ENCODE data around the gene TBC1D2B.
A peak's percentile ranks its signal among the peaks of the same experiment; 100 is the strongest.

Gene TBC1D2B

DNA sequence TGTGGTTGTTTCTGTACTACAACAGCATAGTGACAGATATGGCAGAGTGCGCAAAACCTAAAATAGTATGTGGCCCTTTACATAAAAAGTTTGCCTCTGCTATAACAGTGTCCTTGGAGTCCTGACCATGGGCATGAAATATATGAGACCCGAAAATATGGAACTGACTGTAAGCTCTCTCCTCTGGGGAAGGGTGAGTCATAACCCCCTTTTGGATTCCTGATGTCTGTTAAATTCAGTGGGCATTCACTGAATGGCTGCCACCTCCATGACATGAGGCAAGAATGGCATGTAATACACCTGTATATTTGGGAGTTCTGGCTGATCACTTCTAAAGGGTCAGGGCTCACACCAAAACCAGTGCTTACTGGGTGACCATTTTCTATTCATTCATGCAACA lies 6.1 kb downstream of the TBC1D2B start:
- no peak for DNase-seq

DNA sequence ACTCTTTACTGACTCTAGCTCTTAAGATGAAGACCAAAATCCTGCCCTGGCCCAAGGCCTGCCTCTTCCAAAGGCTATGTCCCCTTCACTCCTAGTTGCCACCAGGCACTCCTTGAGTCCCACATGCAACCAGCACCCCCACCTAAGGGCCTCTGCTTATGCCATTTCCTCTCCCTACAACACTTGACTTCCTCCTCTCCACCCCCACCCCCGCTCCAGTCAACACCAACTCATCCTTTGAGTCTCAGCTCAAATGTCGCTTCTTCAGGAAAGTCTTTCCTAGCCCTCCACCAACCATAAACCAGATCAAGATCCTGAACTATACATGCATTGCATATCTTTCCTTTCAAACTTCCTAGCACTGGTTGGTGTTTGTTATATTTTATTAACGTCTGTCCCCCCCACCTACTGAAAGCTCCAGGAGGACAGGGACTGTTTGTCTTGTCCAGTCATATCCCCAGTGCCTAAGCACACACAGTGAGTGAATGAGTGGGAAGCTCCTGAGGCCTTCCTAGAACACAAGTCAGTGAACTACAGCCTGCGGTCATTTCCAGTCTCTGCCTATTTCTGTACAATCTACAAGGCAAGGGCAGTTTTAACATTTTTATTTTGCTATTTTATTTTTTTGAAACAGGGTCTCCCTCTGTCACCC lies 7.3 kb downstream of the TBC1D2B start:
- DNase-seq = no peak

DNA sequence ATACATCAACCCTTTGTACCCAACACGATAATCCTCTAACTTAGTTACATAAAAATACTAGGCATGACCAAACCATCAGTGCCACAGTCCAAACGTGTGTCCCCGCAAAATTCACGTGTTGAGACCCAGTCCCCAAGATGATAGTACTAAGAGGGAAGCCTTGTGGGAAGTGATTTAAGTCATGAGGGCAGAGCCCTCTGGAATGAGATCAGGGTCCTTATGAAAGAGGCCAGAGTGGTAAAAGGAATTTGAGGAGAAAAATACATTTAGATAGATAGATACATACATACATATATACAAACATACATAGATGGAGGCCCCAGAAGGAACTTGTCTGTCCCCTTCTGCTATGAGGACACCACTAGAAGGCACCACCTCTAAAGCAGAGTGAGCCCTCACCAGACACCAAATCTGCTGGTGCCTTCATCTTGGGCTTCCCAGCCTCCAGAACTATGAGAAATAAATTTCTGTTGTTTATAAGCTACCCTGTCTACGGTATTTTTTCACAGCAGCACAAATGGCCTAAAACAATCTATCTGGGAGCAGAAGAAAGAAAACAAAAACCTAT lies 8.0 kb downstream of the TBC1D2B start:
- DNase-seq = no peak

DNA sequence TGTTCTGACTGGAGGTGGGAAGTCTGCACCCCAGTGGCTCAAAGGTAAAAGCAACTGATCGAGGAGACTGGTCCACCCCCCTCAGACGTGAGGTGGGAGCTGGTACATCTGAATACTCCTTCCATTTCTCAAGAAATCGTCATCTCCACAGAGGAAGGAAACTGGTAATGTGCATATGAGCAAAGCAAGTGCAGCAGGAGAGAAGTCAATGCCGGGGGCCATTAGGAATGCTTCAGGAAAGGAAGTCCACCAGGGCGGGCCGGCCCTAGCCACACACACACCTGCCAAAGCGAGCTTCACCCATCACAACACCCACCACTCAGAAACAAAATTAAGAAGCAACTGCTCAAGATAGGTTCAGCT lies 8.5 kb downstream of the TBC1D2B start:
- DNase-seq = no peak

DNA sequence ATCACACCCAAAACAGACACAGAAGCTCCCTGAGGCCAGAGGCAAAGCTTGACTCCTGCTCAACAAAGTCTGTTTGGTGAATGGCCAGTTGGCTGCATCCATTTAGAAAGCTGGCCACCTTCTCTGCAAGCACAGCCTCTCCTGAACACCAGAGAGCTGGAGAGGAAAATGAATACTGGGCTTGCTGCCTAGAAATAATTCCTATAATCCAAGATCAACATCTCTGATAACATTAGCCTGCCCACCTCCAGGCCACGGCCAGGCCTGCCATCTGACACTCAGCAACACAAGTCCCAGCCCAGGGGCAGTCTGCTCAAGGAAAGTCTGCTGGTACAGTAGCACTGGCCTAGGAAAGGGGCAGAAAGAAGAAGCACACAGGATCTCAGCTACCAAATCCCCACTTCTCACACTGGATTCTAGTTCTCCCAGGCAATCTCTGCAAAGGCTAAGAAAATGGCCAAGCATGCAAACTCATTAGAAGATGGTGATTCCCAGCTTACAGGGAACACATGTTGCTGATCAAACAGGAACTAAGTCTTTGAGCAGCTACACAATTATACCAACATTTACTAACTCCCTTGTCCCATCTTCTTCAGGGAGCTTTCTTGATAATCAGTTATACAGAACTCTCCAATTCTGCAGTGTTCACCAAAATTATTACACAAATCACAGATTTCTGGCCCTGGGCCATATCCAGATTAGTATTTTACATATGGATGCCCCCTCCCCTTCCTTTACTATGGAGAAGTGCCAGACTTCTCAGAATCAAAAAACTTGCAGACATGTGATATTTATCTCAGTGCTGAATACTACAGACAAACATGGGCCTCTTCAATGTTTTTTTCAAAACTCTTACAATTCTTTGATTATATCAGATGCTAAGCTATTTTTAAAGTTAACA lies 9.9 kb downstream of the TBC1D2B start:
- DNase-seq = peak; percentile 64

DNA sequence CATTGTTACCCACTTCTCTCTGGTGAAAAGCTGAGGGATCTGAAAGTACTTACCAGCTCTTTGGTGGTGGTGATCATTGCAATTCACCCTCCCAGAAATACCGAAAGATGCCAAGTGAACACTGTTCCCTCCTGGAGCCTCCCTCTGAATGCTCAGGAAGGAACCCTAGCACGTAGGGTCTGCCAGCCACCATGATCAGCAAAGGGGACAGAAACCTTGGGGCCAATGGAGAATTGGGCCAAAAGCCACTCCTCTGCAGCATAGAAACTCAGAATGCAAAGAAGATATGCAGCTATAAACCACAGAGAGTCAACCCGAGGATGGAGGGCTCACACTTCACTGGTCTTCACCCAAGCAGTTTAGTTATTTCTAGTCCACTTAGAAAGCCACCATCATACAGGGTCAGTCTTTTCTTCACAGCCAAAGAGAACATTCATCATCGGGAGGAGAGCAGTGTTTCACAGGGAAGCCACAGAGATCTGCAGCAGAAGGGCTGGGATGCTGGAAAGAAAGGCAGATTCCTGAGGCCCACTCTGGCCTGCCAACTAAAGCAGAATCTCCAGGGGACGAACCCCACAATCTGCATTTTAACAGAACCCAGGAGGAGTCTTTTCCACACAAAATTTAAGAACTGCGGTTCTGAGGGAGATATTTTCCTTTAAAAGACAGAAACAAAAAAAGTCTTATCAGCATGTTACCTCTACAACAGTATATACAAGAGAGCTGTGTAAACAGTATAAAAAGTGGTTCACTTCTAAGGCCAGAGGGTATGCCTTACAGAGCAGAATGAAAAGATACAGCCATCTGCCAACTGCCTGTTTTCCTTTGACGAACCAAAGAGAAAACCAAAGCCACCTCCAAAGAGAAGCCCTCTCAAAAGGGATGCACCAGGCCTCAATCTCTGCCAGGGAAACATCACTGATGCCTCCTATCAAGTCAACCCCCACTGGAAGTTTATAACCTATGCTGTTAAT lies 11.3 kb downstream of the TBC1D2B start:
- no peak for DNase-seq

DNA sequence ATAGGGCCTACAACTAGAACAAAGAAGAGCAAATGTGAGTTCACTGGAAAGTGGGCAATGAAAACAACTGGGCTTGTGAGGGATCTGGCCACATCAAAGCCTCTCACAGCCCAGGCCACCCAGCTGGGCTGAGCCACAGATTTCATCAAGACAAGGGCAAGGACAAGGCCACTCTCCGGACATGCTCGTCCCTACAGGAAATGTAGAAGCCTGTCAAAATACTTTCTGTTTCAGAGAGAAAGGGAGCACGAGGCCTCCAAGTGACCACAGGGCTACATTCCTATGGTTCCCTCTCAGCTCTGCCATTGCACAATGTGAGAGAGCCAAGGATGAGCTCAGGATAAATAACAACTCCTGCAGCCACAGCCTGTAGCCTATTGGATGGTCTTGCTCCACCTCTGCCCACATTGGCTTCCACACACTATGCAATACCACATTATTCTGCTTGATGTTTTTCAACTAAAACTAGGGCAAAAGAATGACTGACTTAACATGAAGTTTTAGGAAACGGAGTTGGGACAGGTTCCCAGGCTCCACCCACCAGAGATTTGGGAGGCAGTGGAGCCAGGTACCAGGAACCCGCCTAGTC lies 12.1 kb downstream of the TBC1D2B start:
- DNase-seq = peak; percentile 74

DNA sequence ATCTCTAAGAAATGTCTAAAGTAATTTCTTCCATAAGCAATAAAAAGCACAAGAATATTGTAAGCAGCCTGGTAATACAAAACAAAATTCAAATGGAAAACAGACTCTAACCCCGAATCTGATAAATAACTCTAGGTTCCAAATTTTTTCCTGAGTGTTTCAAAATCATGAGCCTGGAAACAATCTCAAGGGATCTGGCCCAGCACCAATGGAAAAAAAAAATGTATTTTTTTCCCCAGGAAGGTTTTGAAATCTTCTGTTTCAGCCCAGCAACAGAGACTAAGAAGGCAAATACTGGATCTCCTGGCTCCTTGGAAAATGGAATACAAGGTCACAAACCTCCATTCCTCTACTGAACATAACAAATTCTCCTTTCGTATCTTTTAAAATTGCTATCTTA lies 13.0 kb downstream of the TBC1D2B start:
- DNase-seq = no peak

DNA sequence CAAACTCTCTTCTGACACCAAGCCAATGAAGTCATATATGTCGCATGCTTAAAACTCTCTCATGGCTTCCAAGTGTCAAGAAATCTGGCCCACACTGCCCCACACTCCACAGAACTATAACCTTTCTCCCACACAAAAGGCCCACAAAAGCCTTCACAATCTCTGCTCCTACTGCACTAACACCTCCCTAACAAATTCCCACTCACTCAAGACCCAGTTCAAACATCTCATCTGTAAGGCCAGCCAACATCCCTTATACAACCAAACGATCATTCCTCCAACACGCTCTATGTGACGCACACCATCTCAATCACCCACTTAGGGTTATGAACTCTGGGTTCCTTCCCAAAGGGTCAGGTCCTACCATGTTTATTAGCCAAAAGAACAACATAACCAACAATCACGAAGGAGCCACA lies 13.5 kb downstream of the TBC1D2B start:
- DNase-seq = no peak

DNA sequence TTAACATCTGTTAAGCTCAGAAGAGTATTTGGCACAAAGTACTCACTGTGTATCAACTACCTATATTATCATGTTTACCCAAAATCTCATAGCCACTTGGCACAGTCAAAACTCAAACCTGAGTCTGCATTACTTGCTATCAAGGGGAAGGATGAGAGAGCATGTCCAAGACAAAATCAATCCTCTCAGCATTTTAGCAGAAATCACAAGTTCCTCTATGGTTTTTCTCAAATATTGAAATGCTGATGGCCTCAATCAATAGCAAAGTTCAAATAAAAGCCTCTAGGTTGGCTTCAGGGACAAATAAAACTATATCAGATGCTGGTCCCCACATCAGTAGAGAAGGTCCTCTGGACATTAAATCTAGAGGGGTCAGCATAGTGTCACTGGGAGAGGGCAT lies 14.3 kb downstream of the TBC1D2B start:
- no peak for DNase-seq

DNA sequence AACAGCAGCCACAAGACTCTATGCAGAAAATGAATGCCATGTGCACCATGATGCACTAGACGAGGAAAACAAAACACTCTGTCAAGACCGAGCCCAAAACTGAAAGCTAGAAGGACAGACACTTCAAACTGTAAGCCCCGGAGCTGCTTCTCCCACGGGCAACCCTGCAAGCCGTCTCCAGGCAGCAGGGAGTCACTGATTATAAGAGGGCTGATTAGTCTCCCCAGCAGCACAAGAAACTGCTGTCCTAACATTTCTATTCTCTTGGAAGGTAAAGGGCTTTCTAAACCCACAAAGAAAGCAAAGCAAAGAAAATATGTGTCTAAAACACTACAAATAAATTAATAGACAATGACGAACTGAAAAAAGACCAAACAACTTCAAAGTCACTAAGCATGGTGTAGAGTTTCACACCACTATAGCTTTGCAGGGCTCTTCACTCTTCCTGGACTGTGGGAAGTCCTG lies 15.5 kb downstream of the TBC1D2B start:
- DNase-seq = no peak

DNA sequence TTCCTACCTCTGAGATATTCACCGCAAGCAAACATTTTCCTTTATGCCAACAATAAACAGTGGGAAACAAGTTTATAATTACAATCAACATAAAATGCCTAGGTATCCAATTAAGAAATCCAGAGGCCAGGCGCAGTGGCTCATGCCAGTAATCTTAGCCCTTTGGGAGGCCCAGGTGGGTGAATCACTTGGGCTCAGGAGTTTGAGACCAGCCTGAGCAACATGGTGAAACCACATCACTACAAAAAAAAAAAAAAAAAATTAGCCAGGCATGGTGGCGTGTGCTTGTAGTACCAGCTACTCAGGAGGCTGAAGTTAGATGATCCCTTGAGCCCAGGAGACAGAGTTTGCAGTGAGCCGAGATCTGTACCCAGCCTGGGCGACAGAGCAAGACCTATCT lies 17.3 kb downstream of the TBC1D2B start:
- DNase-seq = no peak

DNA sequence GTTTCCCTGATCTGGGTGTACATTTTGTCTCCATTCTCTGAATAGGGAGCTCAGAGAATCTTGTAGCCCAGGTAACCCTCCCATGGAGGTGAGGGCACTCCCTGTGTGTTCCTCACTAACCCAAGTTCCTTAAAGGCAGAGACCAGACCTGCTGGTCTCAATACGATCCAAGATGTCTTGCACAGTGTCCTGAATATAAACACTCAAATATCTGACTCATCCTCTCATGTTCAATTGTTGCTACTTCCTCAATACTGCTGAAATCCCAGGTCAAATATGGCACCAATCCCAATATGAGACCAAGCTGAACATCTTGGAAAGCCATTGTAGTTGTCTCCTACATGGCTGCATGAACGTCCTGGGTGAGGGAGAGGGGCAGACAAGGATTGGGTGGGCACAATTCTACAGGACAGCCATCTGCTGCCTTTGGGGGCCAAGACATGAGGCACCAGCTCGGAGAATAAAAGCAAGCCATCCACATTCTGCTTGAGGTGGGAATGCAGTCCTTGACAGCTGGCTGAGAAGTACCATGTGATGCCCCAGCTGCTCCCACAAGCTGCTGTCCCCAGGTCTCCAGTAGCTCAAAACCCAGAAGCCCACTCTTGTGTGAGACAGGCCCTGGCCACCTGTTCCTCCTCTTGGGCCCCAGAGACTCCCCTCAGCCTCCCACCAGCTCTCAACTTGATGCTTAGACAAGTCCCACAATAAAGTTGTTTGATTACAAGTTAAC lies 18.2 kb downstream of the TBC1D2B start:
- DNase-seq = no peak

DNA sequence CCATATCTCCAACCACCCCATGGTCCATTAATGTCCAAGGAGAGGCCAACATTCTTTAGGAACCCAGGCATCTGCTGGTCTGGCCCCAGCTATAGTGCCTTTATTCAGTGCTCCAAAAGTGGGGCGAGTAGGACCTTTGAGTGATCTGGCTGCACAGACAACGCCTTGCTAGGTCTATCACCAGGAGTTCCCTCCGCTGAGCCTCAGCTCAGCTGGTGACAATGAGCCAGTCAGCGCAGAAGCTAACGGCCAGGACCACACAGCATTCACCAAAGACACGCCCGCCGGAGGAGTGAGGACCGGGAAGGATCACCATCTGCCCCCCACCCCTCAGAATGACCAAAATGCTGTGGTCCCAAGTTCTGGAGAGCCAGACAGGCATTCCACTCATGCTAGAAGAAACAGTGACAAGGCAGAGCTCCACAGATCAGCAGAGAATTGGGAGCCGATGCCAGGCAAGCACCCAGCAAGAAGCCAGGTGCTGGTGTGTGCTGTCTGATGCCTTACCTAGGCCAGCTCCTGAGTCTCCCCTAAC lies 19.0 kb downstream of the TBC1D2B start:
- DNase-seq = no peak

DNA sequence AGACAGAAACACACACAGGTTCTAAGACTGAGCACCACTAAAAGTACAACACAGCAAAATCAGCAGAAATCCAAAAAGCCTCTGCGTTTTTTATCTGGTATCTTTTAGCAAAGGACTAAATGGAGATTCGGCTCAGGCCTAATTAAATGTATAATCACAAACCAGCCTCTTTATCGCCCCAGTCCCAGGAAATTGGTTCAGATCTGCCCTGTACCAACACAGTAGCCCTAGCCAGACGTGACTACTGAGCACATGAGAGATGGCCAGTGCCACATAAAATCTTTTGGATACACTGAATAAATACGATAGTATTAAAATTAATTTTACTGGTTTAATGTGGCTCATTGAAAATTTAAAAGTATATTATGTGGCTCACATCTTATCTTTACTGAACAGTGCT lies 19.7 kb downstream of the TBC1D2B start:
- no peak for DNase-seq

DNA sequence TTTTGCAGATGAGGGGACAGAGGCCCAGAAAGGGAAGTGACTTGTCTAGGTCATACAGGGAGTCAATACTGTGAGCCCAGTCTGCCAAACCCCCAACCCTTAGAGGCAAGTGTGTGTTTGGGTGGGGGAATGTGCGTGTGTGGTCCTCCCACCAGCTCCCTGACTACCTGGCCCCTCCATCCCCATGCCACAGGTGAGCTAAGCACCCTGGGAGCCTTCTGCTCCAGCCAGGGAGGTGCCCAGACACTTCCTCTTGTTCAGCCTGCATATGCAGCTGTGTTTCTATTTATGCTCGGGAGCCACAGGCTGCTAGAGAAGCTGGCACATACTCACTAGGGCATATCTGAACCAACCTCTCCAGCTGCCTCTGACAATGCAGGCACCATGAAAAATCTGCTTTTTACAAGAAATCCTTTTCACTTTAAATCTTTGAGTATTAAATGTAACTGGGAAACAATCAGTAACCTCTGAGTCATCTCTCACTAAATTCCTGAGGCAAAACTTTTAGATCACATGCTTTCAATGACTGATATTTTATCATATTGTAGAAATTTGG lies 20.7 kb downstream of the TBC1D2B start:
- no peak for DNase-seq

DNA sequence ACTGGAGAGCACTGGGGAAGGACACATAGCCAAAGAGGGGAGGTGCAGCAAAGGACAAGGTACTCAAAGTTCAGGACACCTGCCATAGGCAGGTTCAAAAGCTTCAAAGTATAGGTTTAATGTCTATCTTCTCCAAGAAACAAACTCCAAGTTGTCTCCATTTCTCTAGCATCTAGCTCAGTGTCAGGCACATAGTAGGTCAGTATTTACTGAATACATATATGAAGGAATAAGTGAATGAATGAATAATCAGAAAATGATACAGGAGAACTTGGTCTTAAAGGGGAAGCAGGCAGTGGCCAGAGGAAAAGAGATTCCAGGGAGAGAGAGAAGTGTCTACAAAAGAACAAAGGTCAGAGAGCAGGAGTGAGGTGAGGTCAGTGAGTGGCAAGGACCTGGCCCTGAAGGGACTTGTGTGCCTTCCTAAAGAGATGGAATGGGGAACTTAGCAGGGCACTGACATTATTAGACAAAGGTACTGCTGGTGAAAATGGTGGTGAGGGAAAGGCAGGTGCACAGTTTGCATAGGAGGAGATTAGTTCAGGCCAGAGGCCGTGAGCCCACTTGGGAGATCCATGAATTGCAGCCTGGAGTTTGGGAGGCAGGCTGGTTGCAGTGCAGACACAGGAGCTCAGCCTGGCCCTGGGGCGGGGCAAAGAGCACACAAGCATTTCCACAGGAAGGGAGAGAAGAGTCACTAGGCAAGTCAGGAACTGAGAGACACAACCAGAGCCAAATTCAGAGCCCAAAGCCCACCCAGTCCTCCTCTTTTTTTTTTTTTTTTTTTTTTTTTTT lies 21.4 kb downstream of the TBC1D2B start:
- no peak for DNase-seq

DNA sequence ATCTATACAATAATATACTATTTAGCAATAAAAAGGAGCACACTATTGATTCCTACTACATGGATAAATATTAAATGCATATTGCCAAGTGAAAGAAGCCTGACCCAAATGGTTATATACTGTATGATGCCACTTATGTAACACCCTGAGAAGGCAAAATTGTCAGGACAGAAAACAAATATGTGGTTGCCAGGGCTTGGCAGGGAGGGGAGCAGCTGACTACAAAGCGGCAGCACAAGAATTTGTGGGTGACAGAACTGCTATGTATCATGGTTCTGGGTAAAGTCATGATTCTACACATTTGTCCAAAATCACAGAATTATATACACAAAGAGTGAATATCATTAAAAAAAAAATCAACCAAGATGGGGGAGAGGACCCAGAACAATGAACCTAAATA lies 22.5 kb downstream of the TBC1D2B start:
- no peak for DNase-seq

DNA sequence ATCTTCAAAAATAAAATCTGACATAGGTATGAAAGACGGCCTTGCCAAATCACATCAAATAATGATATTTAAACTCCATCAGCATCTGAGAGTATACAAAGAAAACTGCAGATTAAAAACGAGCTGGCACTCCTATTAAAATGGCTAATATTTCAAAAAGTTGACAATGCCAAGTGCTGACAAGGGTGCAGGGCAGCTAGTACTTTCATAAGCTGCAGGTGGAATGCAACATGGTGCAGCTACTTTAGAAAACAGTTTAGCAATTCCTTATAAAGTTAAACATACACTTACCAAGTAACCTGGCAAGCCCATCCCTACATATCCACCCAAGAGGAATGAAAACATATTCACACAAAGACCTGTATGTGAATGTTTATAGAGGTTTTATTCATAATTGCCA lies 23.0 kb downstream of the TBC1D2B start:
- no peak for DNase-seq

DNA sequence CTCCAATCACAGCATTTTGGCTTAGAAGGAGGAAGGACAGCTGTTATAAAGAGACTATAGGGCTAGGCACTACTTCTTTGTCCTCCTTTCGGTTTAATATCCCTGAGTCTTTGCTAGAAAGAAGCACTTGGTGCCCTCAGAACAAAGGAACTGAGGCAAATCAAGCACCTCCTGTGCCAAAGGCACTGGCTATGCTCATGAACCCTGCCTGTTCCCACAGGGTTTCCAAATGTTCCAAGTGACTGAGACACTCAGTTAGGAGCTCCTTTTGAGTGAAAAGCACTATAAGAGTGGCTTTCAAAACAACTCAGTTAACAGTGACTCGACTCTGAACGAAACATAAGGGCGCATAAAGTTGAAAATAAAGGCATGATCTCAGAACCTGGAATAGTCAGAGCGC lies 25.0 kb downstream of the TBC1D2B start:
- no peak for DNase-seq
